B cell (primary cell): Measurements from ENCODE around the gene RPS29. TPM values are rescaled to one million over a fixed set of nuclear protein-coding genes. Genes with fewer than 3 reads are reported as not detected.

Experiments used
- ATAC-seq: fragments of 200-7000 bp; cut with Tn5 transposase; one replicate; pipeline ENCODE4 v1.10.0; 2021; ENCODE audit warnings: low read depth, mild to moderate bottlenecking, moderate number of reproducible peaks, moderate library complexity
- CTCF ChIA-PET: fragments of 350-600 bp; sonication (Branson Sonifier 250); formaldehyde crosslinking; loops from one replicate; lab custom pipeline; 2021; ENCODE audit warnings: antibody characterized with exemption, inconsistent platforms; lab: Charles Lee
- POLR2A ChIA-PET: fragments of 350-600 bp; sonication (Branson Sonifier 250); formaldehyde crosslinking; loops from one replicate; lab custom pipeline; 2021; ENCODE audit warnings: antibody characterized with exemption; lab: Charles Lee
- DNase-seq: peaks from one replicate; pipeline ENCODE4 v3.0.0; 2013
- H2AFZ ChIP-seq: 2 replicates; pipeline ENCODE4 v1.6.1; 2012; ENCODE audit warnings: mild to moderate bottlenecking, low read depth, low read length; ENCODE audit not compliant: insufficient read depth, poor library complexity, severe bottlenecking
- H3K27ac ChIP-seq, 2 donors: 1 replicate in 1 of 2; 2 replicates in 1 of 2; pipeline ENCODE4 v1.5.1; 2012 to 2013; ENCODE audit warnings: low read length in 2 of 2, mild to moderate bottlenecking in 2 of 2, moderate library complexity in 1 of 2
- H3K27me3 ChIP-seq, 4 experiments: fragments of 200-600 bp in 1 of 4; sonication (generic) in 1 of 4; replicated peaks in 1 of 4; 1 replicate in 2 of 4; 2 replicates in 2 of 4; pipeline versions ENCODE4 v1.6.1 to v1.7.0; 2013 to 2016; ENCODE audit warnings: low read length in 3 of 4, mild to moderate bottlenecking in 2 of 4, mixed read lengths in 1 of 4, moderate library complexity in 1 of 4; ENCODE audit not compliant: insufficient read depth in 4 of 4, control insufficient read depth in 3 of 4; ENCODE audit errors: control extremely low read depth in 1 of 4
- H3K36me3 ChIP-seq, 2 experiments: replicated peaks in 1 of 2; 1 replicate in 1 of 2; 2 replicates in 1 of 2; pipeline versions ENCODE4 v1.6.1 to v1.7.1; 2013; ENCODE audit warnings: low read length in 1 of 2; ENCODE audit not compliant: insufficient read depth in 2 of 2, control insufficient read depth in 1 of 2; ENCODE audit errors: control extremely low read depth in 1 of 2, extremely low read depth in 1 of 2
- H3K4me1 ChIP-seq, 2 donors: fragments of 200-600 bp in 1 of 2; sonication (generic) in 1 of 2; 1 replicate in 1 of 2; 2 replicates in 1 of 2; pipeline versions ENCODE4 v1.5.1 to v1.6.1; 2013 to 2017; ENCODE audit warnings: low read length in 2 of 2; ENCODE audit not compliant: control insufficient read depth in 2 of 2, insufficient read depth in 2 of 2
- H3K4me2 ChIP-seq: replicated peaks from 2 replicates; pipeline ENCODE3; 2012; ENCODE audit warnings: mild to moderate bottlenecking, low read depth, low read length; ENCODE audit not compliant: poor library complexity, severe bottlenecking
- H3K4me3 ChIP-seq, 5 experiments: fragments of 200-600 bp in 1 of 5; sonication (generic) in 1 of 5; 1 replicate in 3 of 5; 2 replicates in 2 of 5; pipeline versions ENCODE4 v1.5.1 to v1.7.0; 2011 to 2016; ENCODE audit warnings: low read length in 4 of 5, mild to moderate bottlenecking in 4 of 5, low read depth in 2 of 5, control low read depth in 1 of 5, moderate library complexity in 1 of 5; ENCODE audit not compliant: insufficient read depth in 1 of 5; ENCODE audit errors: control extremely low read depth in 1 of 5, extremely low read depth in 1 of 5
- H3K79me2 ChIP-seq: fragments of 200-600 bp; sonication (generic); one replicate; pipeline ENCODE4 v1.6.0; 2016; ENCODE audit warnings: low read length; ENCODE audit not compliant: control insufficient read depth, insufficient read depth
- H3K9ac ChIP-seq: fragments of 200-600 bp; sonication (generic); 2 replicates; pipeline ENCODE4 v1.6.1; 2017; ENCODE audit warnings: mild to moderate bottlenecking, low read length, moderate library complexity
- H3K9me3 ChIP-seq, 3 donors: one replicate each; pipeline versions ENCODE4 v1.6.1 to v1.7.1; 2013; ENCODE audit warnings: low read length in 2 of 3; ENCODE audit not compliant: control insufficient read depth in 2 of 3, insufficient read depth in 1 of 3; ENCODE audit errors: control extremely low read depth in 1 of 3
- H4K20me1 ChIP-seq: 2 replicates; pipeline ENCODE4 v1.6.0; 2012; ENCODE audit warnings: mild to moderate bottlenecking, low read length; ENCODE audit not compliant: insufficient read depth, control insufficient read depth, poor library complexity, severe bottlenecking
- H3K27ac Mint-ChIP-seq: one replicate; pipeline ENCODE4 v1.8.0; 2021; ENCODE audit warnings: mixed read lengths
- H3K27me3 Mint-ChIP-seq: one replicate; pipeline ENCODE4 v1.8.0; 2021; ENCODE audit warnings: mixed read lengths
- H3K4me1 Mint-ChIP-seq: one replicate; pipeline ENCODE4 v1.8.0; 2021; ENCODE audit warnings: mixed read lengths
- H3K4me3 Mint-ChIP-seq: one replicate; pipeline ENCODE4 v1.8.0; 2021; ENCODE audit warnings: mixed read lengths
- H3K9me3 Mint-ChIP-seq: one replicate; pipeline ENCODE4 v1.8.0; 2022; ENCODE audit warnings: mixed read lengths; ENCODE audit not compliant: insufficient read depth
- CTCF ChIP-seq: fragments of 200-600 bp; IDR thresholded peaks from one replicate; pipeline ENCODE4 v1.8.0; 2022; ENCODE audit warnings: antibody characterized with exemption, mild to moderate bottlenecking
- EZH2 ChIP-seq: IDR thresholded peaks from 2 replicates; pipeline ENCODE4 v1.6.1; 2012; ENCODE audit warnings: borderline replicate concordance, low read depth, mild to moderate bottlenecking, moderate library complexity, low read length; ENCODE audit not compliant: insufficient read depth, poor library complexity, severe bottlenecking
- WGBS: methylation state at CpG from one replicate; pipeline ENCODE4 v1.1.5; 2013; ENCODE audit warnings: missing lambda C conversion rate; ENCODE audit not compliant: insufficient coverage; 5-methylcytosine and 5-hydroxymethylcytosine counted together
- intact Hi-C: fragments of 100-400 bp; cut with micrococcal nuclease; formaldehyde crosslinking; loops from one replicate; pipeline ENCODE4 v1.10.0; 2022
- polyA plus RNA-seq: library from polyadenylated mRNA; depleted of rRNA; stranded (reverse); fragments of >200 nt; gene quantifications from 2 replicates; pipeline ENCODE4 v1.2.3, GENCODE V29; 2012
- total RNA-seq, 2 donors: library from RNA; stranded (reverse); fragments of 120-200 nt in 1 of 2; gene quantifications; 1 replicate in 1 of 2; 2 replicates in 1 of 2; pipeline versions ENCODE4 v1.2.3 to v1.2.4, GENCODE V29; 2013 to 2022

The RPS29 gene
- total and polyA plus RNA-seq, 2 donors (not counting 1 experiment from before 2014, with no cell fraction given) = 2,873 to 29,966 TPM

GRCh38 chr14:49569281-49569680 lies 16.9 kb downstream of the RPS29 start:
- ChIA-PET POLR2A (no interaction called here), CTCF (no interaction called here)
- Histone ChIP-seq H3K36me3 (peaks cover 0 to 2% of the 10 kb centered on the region in 2 experiments), H3K27me3 (no peaks in the 10 kb centered on the region), H3K4me1 (no peaks in the 10 kb centered on the region), H3K9me3 (peaks cover 0 to 8% (median 8%) of the 10 kb centered on the region in 3 donors), H3K79me2 (no peaks in the 10 kb centered on the region), H3K27ac (no peak overlapping the region), H4K20me1 (no peaks in the 10 kb centered on the region), H3K4me2 (no peak overlapping the region), H3K9ac (no peak overlapping the region), H2AFZ (no peak overlapping the region), H3K4me3 (no peak overlapping the region)
- TF ChIP-seq CTCF = no peak
- TF ChIP-seq EZH2 = no peak
- no peak overlapping the region for H3K4me3 Mint-ChIP-seq
- WGBS = 100% methylated on average over 1 of the region's 3 CpGs
- no peak for DNase-seq
- H3K27me3 Mint-ChIP-seq = no peaks in the 10 kb centered on the region
- no peak for ATAC-seq
- intact Hi-C loops = no loop called here
- no peak overlapping the region for H3K27ac Mint-ChIP-seq
- peaks cover 5% of the 10 kb centered on the region for H3K9me3 Mint-ChIP-seq
- no peaks in the 10 kb centered on the region for H3K4me1 Mint-ChIP-seq

- H3K4me3 Mint-ChIP-seq = no peak overlapping the region
- no peak overlapping the region for H3K27ac ChIP-seq
- no peak for ATAC-seq
These were observed 19.5 kb downstream of the RPS29 start for GRCh38 chr14:49566714-49567113.

More at GRCh38 chr14:49566714-49567113, 19.5 kb downstream of the RPS29 start:
- Mint-ChIP-seq H3K27ac (no peak overlapping the region), H3K27me3 (peaks cover 3% of the 10 kb centered on the region), H3K4me1 (no peaks in the 10 kb centered on the region), H3K9me3 (peaks cover 5% of the 10 kb centered on the region)
- peaks cover 1 to 8% (median 4%) of the 10 kb centered on the region in 3 donors for H3K9me3 ChIP-seq
- H3K27me3 ChIP-seq = no peaks in the 10 kb centered on the region
- H3K36me3 ChIP-seq = peaks cover 0 to 2% of the 10 kb centered on the region in 2 experiments
- DNase-seq = no peak
- intact Hi-C loops = no loop called here
- no peak overlapping the region for H3K4me3 ChIP-seq
- H4K20me1 ChIP-seq = no peaks in the 10 kb centered on the region
- H3K4me1 ChIP-seq = no peaks in the 10 kb centered on the region
- TF ChIP-seq CTCF (no peak), EZH2 (no peak)
- H3K79me2 ChIP-seq = no peaks in the 10 kb centered on the region
- H2AFZ ChIP-seq = no peak overlapping the region
- H3K4me2 ChIP-seq = no peak overlapping the region
- ChIA-PET POLR2A (no interaction called here), CTCF (no interaction called here)
- no peak overlapping the region for H3K9ac ChIP-seq
- WGBS = 92% methylated on average over 8 of the region's 12 CpGs
